Smooth muscle cell of the umbilical artery (primary cell): ENCODE results near the gene ANKFN1. TPM values are rescaled to one million over a fixed set of nuclear protein-coding genes. Genes with fewer than 3 reads are reported as not detected.

ENCODE experiments used
- total RNA-seq: library from RNA; depleted of rRNA; stranded (reverse); fragments of >200 nt; gene quantifications from 2 replicates; pipeline ENCODE4 v1.2.3, GENCODE V29; 2014

Gene ANKFN1
- 0.14 TPM in 1 of 2 replicates, not detected in the other for total RNA-seq

GRCh38 chr17:56152874-56153602, at the start of gene ANKFN1:
ANKFN1 (plus strand) TSS chr17:56153475; CDS start chr17:56212668, 59,193 bp downstream.

